ENCODE measurements around the gene TMEM30A. TPM values are rescaled to one million over a fixed set of nuclear protein-coding genes. Genes with fewer than 3 reads are reported as not detected.

TMEM30A gene
- total RNA-seq, 1 donor from 2014 or later = 67.2 TPM

GRCh38 chr6:75287424-75287823, 2.8 kb upstream of the TMEM30A start:
- no peaks in the 10 kb centered on the region for H3K27me3 Mint-ChIP-seq (ENCODE audit: insufficient read depth)
- peaks cover 39% of the 10 kb centered on the region for H3K4me1 Mint-ChIP-seq (ENCODE audit: low read depth)
- intact Hi-C loops (cut with micrococcal nuclease) = loop anchor here (1.0 kb wide), 1 partner anchor 10 kb away; no protein-coding TSS in a partner anchor
- no peak overlapping the region for H3K4me3 Mint-ChIP-seq
- no peaks in the 10 kb centered on the region for H3K9me3 Mint-ChIP-seq
- H3K36me3 Mint-ChIP-seq (ENCODE audit: low read depth) = peaks cover 6% of the 10 kb centered on the region
- H3K27ac Mint-ChIP-seq = no peak overlapping the region
- DNase-seq (ENCODE audit: low spot score) = no peak

- no peak for DNase-seq (ENCODE audit: low spot score)
- Mint-ChIP-seq H3K4me3 (peak overlapping the region; percentile 75), H3K27me3 (ENCODE audit: insufficient read depth) (no peaks in the 10 kb centered on the region), H3K27ac (no peak overlapping the region), H3K36me3 (ENCODE audit: low read depth) (peaks cover 6% of the 10 kb centered on the region), H3K9me3 (no peaks in the 10 kb centered on the region), H3K4me1 (ENCODE audit: low read depth) (peaks cover 44% of the 10 kb centered on the region)
- intact Hi-C loops (cut with micrococcal nuclease) = loop anchor here (1.0 kb wide), 1 partner anchor 10 kb away; no protein-coding TSS in a partner anchor
Observed at GRCh38 chr6:75286955-75287354, 2.4 kb upstream of the TMEM30A start.

GRCh38 chr6:75285283-75285639, 669 bp upstream of the TMEM30A start:
- H3K27ac Mint-ChIP-seq = no peak overlapping the region
- H3K4me1 Mint-ChIP-seq (ENCODE audit: low read depth) = peaks cover 40% of the 10 kb centered on the region
- DNase-seq (ENCODE audit: low spot score) = no peak
- H3K36me3 Mint-ChIP-seq (ENCODE audit: low read depth) = peaks cover 6% of the 10 kb centered on the region
- H3K4me3 Mint-ChIP-seq = no peak overlapping the region
- H3K27me3 Mint-ChIP-seq (ENCODE audit: insufficient read depth) = no peaks in the 10 kb centered on the region
- no peaks in the 10 kb centered on the region for H3K9me3 Mint-ChIP-seq
- intact Hi-C loops (cut with micrococcal nuclease) = loop anchor here (1.0 to 2.0 kb wide), 3 partner anchors 42 to 1764 kb away; partner anchors contain the start of genes COX7A2 and EEF1A1

GRCh38 chr6:75283907-75284631, 523 bp downstream of the TMEM30A start:
- H3K4me1 Mint-ChIP-seq (ENCODE audit: low read depth) = peaks cover 45% of the 10 kb centered on the region
- H3K27ac Mint-ChIP-seq = no peak overlapping the region
- intact Hi-C loops (cut with micrococcal nuclease) = loop anchor here (1.0 to 2.0 kb wide), 4 partner anchors 67 to 1763 kb away; partner anchors contain the start of gene EEF1A1
- no peak overlapping the region for H3K4me3 Mint-ChIP-seq
- peak; percentile 8 for DNase-seq (ENCODE audit: low spot score)
- no peaks in the 10 kb centered on the region for H3K9me3 Mint-ChIP-seq
- H3K27me3 Mint-ChIP-seq (ENCODE audit: insufficient read depth) = no peaks in the 10 kb centered on the region
- peaks cover 6% of the 10 kb centered on the region for H3K36me3 Mint-ChIP-seq (ENCODE audit: low read depth)

GRCh38 chr6:75282706-75283105, 1.9 kb downstream of the TMEM30A start:
- Mint-ChIP-seq H3K36me3 (ENCODE audit: low read depth) (peaks cover 14% of the 10 kb centered on the region), H3K4me3 (no peak overlapping the region), H3K4me1 (ENCODE audit: low read depth) (peaks cover 51% of the 10 kb centered on the region), H3K9me3 (no peaks in the 10 kb centered on the region), H3K27ac (peak overlapping the region; percentile 14), H3K27me3 (ENCODE audit: insufficient read depth) (no peaks in the 10 kb centered on the region)
- intact Hi-C loops (cut with micrococcal nuclease) = no loop called here
- DNase-seq (ENCODE audit: low spot score) = no peak

- Mint-ChIP-seq H3K4me1 (ENCODE audit: low read depth) (peaks cover 45% of the 10 kb centered on the region), H3K27ac (peak overlapping the region; percentile 62), H3K4me3 (peak overlapping the region; percentile 76), H3K9me3 (no peaks in the 10 kb centered on the region), H3K27me3 (ENCODE audit: insufficient read depth) (no peaks in the 10 kb centered on the region), H3K36me3 (ENCODE audit: low read depth) (peaks cover 18% of the 10 kb centered on the region)
- intact Hi-C loops (cut with micrococcal nuclease) = loop anchor here (1.0 kb wide), 2 partner anchors 9 to 15 kb away; no protein-coding TSS in a partner anchor
- DNase-seq (ENCODE audit: low spot score) = no peak
Observed at GRCh38 chr6:75281653-75282052, 2.9 kb downstream of the TMEM30A start.

- DNase-seq (ENCODE audit: low spot score) = no peak
- H3K27me3 Mint-ChIP-seq (ENCODE audit: insufficient read depth) = no peaks in the 10 kb centered on the region
- peaks cover 28% of the 10 kb centered on the region for H3K36me3 Mint-ChIP-seq (ENCODE audit: low read depth)
- peaks cover 3% of the 10 kb centered on the region for H3K9me3 Mint-ChIP-seq
- intact Hi-C loops (cut with micrococcal nuclease) = no loop called here
- H3K4me3 Mint-ChIP-seq = peak overlapping the region; percentile 37
- peaks cover 53% of the 10 kb centered on the region for H3K4me1 Mint-ChIP-seq (ENCODE audit: low read depth)
- no peak overlapping the region for H3K27ac Mint-ChIP-seq
Observed at GRCh38 chr6:75280131-75280855, 4.3 kb downstream of the TMEM30A start.

- no peaks in the 10 kb centered on the region for H3K27me3 Mint-ChIP-seq (ENCODE audit: insufficient read depth)
- H3K4me3 Mint-ChIP-seq = no peak overlapping the region
- intact Hi-C loops (cut with micrococcal nuclease) = no loop called here
- H3K4me1 Mint-ChIP-seq (ENCODE audit: low read depth) = peaks cover 60% of the 10 kb centered on the region
- peaks cover 33% of the 10 kb centered on the region for H3K36me3 Mint-ChIP-seq (ENCODE audit: low read depth)
- no peak for DNase-seq (ENCODE audit: low spot score)
- no peak overlapping the region for H3K27ac Mint-ChIP-seq
- peaks cover 7% of the 10 kb centered on the region for H3K9me3 Mint-ChIP-seq
Observed at GRCh38 chr6:75279418-75279817, 5.2 kb downstream of the TMEM30A start.

GRCh38 chr6:75278474-75279077, 6.0 kb downstream of the TMEM30A start:
- Mint-ChIP-seq H3K4me1 (ENCODE audit: low read depth) (peaks cover 68% of the 10 kb centered on the region), H3K27ac (peak overlapping the region; percentile 46), H3K27me3 (ENCODE audit: insufficient read depth) (no peaks in the 10 kb centered on the region), H3K4me3 (peak overlapping the region; percentile 56), H3K9me3 (peaks cover 7% of the 10 kb centered on the region), H3K36me3 (ENCODE audit: low read depth) (peaks cover 40% of the 10 kb centered on the region)
- no peak for DNase-seq (ENCODE audit: low spot score)
- intact Hi-C loops (cut with micrococcal nuclease) = no loop called here

GRCh38 chr6:75275067-75275466, 9.5 kb downstream of the TMEM30A start:
- peaks cover 66% of the 10 kb centered on the region for H3K36me3 Mint-ChIP-seq (ENCODE audit: low read depth)
- no peak for DNase-seq (ENCODE audit: low spot score)
- no peaks in the 10 kb centered on the region for H3K27me3 Mint-ChIP-seq (ENCODE audit: insufficient read depth)
- H3K4me1 Mint-ChIP-seq (ENCODE audit: low read depth) = peaks cover 81% of the 10 kb centered on the region
- H3K27ac Mint-ChIP-seq = peak overlapping the region; percentile 64
- intact Hi-C loops (cut with micrococcal nuclease) = no loop called here
- peaks cover 17% of the 10 kb centered on the region for H3K9me3 Mint-ChIP-seq
- no peak overlapping the region for H3K4me3 Mint-ChIP-seq

- Mint-ChIP-seq H3K27ac (peak overlapping the region; percentile 18), H3K9me3 (peaks cover 17% of the 10 kb centered on the region), H3K4me1 (ENCODE audit: low read depth) (peaks cover 77% of the 10 kb centered on the region), H3K36me3 (ENCODE audit: low read depth) (peaks cover 54% of the 10 kb centered on the region), H3K4me3 (no peak overlapping the region), H3K27me3 (ENCODE audit: insufficient read depth) (no peaks in the 10 kb centered on the region)
- DNase-seq (ENCODE audit: low spot score) = no peak
- intact Hi-C loops (cut with micrococcal nuclease) = no loop called here
Observed at GRCh38 chr6:75273009-75273408, 11.6 kb downstream of the TMEM30A start.

GRCh38 chr6:75272145-75272840, 12.3 kb downstream of the TMEM30A start:
- Mint-ChIP-seq H3K9me3 (peaks cover 17% of the 10 kb centered on the region), H3K27me3 (ENCODE audit: insufficient read depth) (no peaks in the 10 kb centered on the region), H3K4me1 (ENCODE audit: low read depth) (peaks cover 82% of the 10 kb centered on the region), H3K27ac (peak overlapping the region; percentile 6), H3K36me3 (ENCODE audit: low read depth) (peaks cover 54% of the 10 kb centered on the region), H3K4me3 (no peak overlapping the region)
- no peak for DNase-seq (ENCODE audit: low spot score)
- intact Hi-C loops (cut with micrococcal nuclease) = loop anchor here (1.0 kb wide), 1 partner anchor 9 kb away; no protein-coding TSS in a partner anchor

Data from activated T-helper 1 cell treated with anti-CD3 and anti-CD28 coated beads, Interleukin-12 subunit alpha, Interleukin-12 subunit beta, Interleukin-2, Interleukin-4 antibody, amounts not matched to agents 30 ng/mL and 10 ng/mL and 1 ng/mL, durations not matched to agents 14 hours and 24 hours and 36 hours (primary cell).